Skeletal muscle tissue (tissue), 4 donors: Measurements from ENCODE around the gene VPS51. TPM values are rescaled to one million over a fixed set of nuclear protein-coding genes. Genes with fewer than 3 reads are reported as not detected.
A peak's percentile ranks its signal among the peaks of the same experiment; 100 is the strongest.
"Not testable (repeated sequence)": the region's sequence is repeated elsewhere in the genome, so short reads cannot be mapped to it uniquely, and the experiment has no call there.

Experiments
- H3K27ac ChIP-seq: one replicate; pipeline ENCODE4 v1.7.0; 2013; ENCODE audit warnings: mild to moderate bottlenecking, low read depth, low read length, inconsistent platforms
- H3K27me3 ChIP-seq, 3 donors: one replicate each; pipeline ENCODE4 v1.7.0; 2013; ENCODE audit warnings: low read length in 3 of 3; ENCODE audit not compliant: control insufficient read depth in 3 of 3, insufficient read depth in 3 of 3
- H3K36me3 ChIP-seq, 3 donors: one replicate each; pipeline ENCODE4 v1.7.0; 2013; ENCODE audit warnings: low read length in 3 of 3; ENCODE audit not compliant: control insufficient read depth in 3 of 3, insufficient read depth in 3 of 3
- H3K4me1 ChIP-seq, 3 donors: one replicate each; pipeline ENCODE4 v1.7.0; 2013; ENCODE audit warnings: low read length in 3 of 3, mild to moderate bottlenecking in 3 of 3; ENCODE audit not compliant: control insufficient read depth in 3 of 3, insufficient read depth in 3 of 3
- H3K4me3 ChIP-seq, 3 donors: one replicate each; pipeline ENCODE4 v1.7.0; 2013; ENCODE audit warnings: low read length in 3 of 3
- H3K9ac ChIP-seq, 3 donors: one replicate each; pipeline ENCODE4 v1.7.0; 2013; ENCODE audit warnings: low read length in 3 of 3, mild to moderate bottlenecking in 3 of 3, moderate library complexity in 2 of 3, low read depth in 1 of 3
- H3K9me3 ChIP-seq, 3 donors: one replicate each; pipeline ENCODE4 v1.7.0; 2013; ENCODE audit warnings: low read length in 3 of 3; ENCODE audit not compliant: control insufficient read depth in 3 of 3
- total RNA-seq: library from RNA; depleted of rRNA; stranded (reverse); fragments of >200 nt; gene quantifications from one replicate; pipeline ENCODE4 v1.2.3, GENCODE V29; 2014
- donor health status: Osteomylitis.

The VPS51 gene
- total RNA-seq, 1 donor from 2014 or later, result 166 TPM

DNA sequence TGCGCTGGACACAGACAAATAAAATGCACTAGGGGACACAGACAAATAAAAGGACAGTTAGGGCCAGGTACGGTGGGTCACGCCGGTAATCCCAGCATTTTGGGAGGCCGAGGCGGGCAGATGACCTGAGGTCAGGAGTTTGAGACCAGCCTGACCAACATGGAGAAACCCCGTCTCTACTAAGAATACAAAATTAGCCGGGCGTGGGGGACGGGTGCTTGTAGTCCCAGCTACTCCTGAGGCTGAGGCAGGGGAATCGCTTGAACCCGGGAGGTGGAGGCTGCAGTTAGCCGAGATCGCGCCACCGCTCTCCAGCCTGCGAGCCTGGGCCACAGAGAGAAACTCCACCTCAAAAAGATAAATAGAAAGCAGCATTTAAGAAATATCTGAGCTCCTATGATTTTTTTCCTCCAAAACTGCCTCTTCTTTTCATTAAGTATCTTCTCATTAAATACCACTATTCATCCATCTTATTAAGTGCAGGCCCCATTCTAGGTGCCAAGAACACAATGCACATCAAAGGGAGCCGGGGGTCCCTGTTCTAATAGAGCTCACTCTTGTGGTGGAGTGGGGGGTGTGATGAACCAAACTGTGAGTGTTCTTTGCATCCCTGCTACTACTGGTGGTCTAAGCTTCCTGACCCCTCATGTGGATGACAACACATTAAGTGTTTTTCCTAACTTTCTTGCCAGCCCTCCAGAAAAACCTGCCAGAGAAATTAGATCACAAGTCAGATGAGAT lies 22.3 kb downstream of the VPS51 start:
- Histone ChIP-seq H3K4me1 (peaks cover 33 to 69% (median 50%) of the 10 kb centered on the region in 3 donors), H3K9ac (peak overlapping the region in 1 of 3 donors; percentile 50), H3K36me3 (peaks cover 30 to 35% (median 32%) of the 10 kb centered on the region in 3 donors), H3K4me3 (peak overlapping the region in 1 of 3 donors; percentile 9), H3K27me3 (no peaks in the 10 kb centered on the region), H3K9me3 (no peaks in the 10 kb centered on the region), H3K27ac (peak overlapping the region; percentile 52)

DNA sequence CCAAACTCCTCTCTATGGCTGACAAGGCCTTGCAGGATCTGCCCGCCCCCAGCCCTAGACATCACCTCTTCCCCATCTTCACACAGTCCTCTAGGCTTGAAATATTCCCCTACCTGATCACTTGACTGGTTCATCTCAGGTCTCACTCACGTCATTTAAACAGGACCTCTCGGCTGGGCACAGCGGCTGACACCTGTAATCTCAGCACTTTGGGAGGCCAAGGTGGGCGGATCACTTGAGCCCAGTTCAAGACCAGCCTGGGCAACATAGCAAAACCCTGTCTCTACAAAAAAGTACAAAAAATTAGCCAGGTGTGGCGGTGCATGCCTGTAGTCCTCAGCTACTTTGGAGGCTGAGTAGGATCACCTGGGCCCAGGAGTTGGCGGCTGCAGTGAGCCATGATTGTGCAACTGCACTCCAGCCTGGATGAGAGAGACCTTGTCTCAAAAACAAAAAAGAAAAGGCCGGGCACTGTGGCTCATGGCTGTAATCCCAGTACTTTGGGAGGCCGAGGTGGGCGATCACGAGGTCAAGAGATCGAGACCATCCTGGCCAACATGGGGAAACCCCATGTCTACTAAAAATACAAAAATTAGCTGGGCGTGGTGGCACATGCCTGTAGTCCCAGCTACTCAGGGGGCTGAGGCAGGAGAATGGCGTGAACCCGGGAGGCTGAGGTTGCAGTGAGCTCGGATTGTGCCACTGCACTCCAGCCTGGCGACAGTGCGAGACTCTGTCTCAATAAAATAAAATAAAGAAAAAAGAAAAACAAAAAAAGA lies 23.1 kb downstream of the VPS51 start:
- H3K27ac ChIP-seq, result not testable (repeated sequence)

DNA sequence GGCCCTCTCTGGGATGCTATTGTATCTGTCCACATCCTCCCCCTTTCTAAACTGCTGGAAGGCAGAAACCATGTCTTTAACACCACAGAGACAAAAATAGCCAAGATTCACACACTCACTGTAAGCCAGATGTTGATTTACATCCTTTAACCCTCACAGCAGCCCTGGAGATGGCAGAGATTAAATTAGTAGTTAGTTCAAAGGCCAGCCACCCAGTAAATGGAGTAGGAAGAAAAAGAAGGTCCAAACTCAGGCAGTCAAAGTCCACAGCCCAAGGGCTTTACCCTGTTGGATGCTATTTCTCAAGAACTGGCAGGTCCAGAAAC lies 23.6 kb downstream of the VPS51 start:
- H3K36me3 ChIP-seq, result peaks cover 32 to 38% (median 33%) of the 10 kb centered on the region in 3 donors
- H3K4me1 ChIP-seq, result peaks cover 33 to 60% (median 42%) of the 10 kb centered on the region in 3 donors
- H3K27ac ChIP-seq, result no peak overlapping the region
- no peaks in the 10 kb centered on the region for H3K9me3 ChIP-seq
- H3K4me3 ChIP-seq, result no peak overlapping the region
- no peak overlapping the region for H3K9ac ChIP-seq
- no peaks in the 10 kb centered on the region for H3K27me3 ChIP-seq

More for the DNA sequence above, 23.1 kb downstream of the VPS51 start:
- Histone ChIP-seq H3K9ac (peak overlapping the region in 1 of 3 donors; percentile 25), H3K36me3 (peaks cover 30 to 35% (median 32%) of the 10 kb centered on the region in 3 donors), H3K4me1 (peaks cover 33 to 65% (median 44%) of the 10 kb centered on the region in 3 donors)
- H3K4me3 ChIP-seq, H3K9me3 ChIP-seq, H3K27me3 ChIP-seq: not testable (repeated sequence)

DNA sequence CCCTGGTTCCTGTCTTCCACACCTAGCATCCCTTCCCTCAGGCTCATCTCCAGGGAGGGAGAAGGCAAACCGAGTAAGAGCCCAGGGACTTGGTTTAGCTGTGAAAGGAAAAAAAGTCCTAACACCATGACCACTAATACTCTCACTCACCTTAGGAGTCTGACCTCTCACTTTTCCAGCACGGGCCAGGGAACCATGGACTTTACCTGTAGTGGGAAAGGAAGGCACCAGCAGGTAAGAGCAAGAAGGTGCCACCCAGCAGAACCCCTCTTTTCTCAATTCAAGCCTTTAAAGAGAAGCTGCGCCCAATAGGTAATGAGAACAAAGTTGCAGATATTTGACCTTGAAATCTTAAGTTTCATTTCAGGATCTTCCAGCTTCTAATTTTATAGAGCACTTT lies 24.8 kb downstream of the VPS51 start:
- peak overlapping the region; percentile 95 to 98 (median 97) for H3K9ac ChIP-seq
- peaks cover 38 to 46% (median 43%) of the 10 kb centered on the region in 3 donors for H3K36me3 ChIP-seq
- no peaks in the 10 kb centered on the region for H3K27me3 ChIP-seq
- H3K9me3 ChIP-seq, result no peaks in the 10 kb centered on the region
- H3K4me3 ChIP-seq, result peak overlapping the region; percentile 1 to 99 (median 88)
- peaks cover 31 to 50% (median 34%) of the 10 kb centered on the region in 3 donors for H3K4me1 ChIP-seq
- H3K27ac ChIP-seq, result peak overlapping the region; percentile 91

DNA sequence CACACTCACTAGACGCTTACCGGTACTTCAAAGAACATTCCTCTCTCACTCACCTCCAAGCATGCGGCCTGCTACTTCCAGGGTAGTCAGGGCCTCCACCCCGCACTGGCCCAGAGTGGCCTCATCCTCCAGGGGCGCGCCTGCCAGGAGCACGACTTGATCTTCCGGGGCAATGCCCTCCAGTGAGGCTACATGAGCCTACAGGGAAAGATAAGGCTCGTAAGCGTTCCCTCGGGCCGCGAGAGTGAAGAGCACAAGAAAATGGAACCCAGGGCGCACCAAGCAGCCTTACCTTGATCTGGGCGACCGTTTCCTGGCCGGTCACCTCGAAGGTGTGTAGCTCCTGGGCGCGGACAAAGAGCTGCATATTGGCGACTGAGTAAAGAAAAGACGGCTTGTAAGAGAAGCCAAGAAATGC lies 25.4 kb downstream of the VPS51 start:
- Histone ChIP-seq H3K9me3 (no peaks in the 10 kb centered on the region), H3K27me3 (no peaks in the 10 kb centered on the region), H3K27ac (peak overlapping the region; percentile 91), H3K4me1 (peaks cover 24 to 44% (median 28%) of the 10 kb centered on the region in 3 donors), H3K9ac (peak overlapping the region; percentile 95 to 98 (median 97)), H3K4me3 (peak overlapping the region; percentile 88 to 99 (median 99)), H3K36me3 (peaks cover 43 to 48% (median 48%) of the 10 kb centered on the region in 3 donors)

DNA sequence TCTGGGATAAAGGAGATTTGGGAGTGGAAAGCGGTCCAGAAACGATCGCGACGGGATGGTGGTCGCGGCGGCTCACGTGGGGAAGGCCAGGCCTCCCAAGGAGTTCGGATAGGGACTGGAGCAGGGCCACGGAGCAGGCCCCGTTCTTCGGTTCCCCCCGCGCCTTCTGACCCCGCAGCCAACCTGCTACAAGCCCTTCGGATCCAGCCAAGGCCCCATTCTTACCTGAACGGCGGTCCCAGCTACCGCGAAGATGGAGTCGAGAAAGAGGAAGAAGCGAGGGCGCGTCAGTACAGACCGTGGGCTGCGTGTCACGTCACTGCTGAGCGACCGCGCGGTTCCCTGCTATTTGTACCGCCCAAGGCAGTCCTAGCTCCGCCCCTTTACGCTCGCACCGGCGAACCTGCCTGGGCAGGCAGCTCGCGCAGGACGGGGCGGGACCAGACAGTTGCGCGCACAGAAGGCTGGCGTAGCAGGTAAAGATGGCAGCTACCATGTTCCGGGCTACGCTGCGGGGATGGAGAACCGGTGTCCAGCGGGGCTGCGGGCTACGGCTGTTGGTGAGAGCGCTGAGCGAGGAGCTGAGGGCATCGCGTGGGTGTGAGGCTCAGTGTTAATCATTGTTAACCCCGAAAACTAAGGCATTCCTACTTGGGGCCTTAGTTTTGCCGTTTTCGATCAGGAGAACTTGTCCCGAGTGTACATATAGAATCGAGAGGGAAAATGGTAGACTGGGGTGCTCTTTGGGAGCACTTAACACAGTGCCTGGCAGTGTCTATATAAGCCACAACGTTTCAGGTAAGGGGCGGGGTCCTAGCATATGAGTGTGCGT lies 26.1 kb downstream of the VPS51 start, which contains the start of the genes FAU and MRPL49:
TSS of gene FAU (minus strand) at position 270 of the 832 bp plus-strand sequence. CDS start 321 bp downstream, outside the sequence.
TSS of gene MRPL49 (plus strand) at position 457 of the 832 bp plus-strand sequence. CDS start at position 483, 26 bp downstream.
- Histone ChIP-seq H3K27me3 (no peaks in the 10 kb centered on the region), H3K4me3 (peak within 1 kb of the TSS; percentile 88 to 99 (median 99)), H3K9ac (peak within 1 kb of the TSS; percentile 95 to 98 (median 97)), H3K36me3 (peaks cover 49 to 54% (median 54%) of the 10 kb centered on the region in 3 donors), H3K9me3 (no peaks in the 10 kb centered on the region), H3K27ac (peak within 1 kb of the TSS; percentile 91), H3K4me1 (peaks cover 20 to 38% (median 22%) of the 10 kb centered on the region in 3 donors)

DNA sequence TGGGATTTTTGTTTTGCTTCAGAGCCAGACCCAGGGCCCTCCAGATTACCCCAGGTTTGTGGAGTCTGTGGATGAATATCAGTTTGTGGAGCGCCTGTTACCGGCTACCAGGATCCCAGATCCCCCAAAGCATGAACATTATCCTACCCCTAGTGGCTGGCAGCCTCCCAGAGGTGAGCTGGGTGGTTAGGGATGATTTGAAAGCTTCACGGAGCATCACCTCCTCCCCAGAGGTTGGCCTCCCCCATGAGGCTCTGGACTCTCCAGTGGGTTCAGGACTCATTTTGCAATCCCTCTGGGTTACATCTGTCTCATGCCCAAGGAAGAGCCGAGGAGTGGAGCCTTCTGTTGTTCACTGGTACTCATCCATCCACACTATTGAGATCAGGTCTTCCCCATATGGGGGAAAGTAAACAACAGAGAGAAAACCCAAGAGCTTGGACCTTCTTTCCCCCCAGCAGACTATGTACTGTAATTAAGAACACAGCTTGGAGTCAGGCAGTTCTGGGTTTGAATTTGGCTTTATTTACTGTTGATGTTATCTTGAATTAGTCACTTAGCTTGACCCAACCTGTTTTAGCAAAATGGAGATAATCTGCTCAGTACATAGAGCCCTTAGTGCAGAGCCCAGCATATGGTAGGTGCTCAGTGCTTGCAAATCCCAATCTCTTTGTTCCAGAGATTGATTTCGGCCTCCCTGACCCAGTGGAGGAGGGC lies 28.6 kb downstream of the VPS51 start:
- H3K27me3 ChIP-seq, result no peaks in the 10 kb centered on the region
- peaks cover 16 to 27% (median 19%) of the 10 kb centered on the region in 3 donors for H3K4me1 ChIP-seq
- no peak overlapping the region for H3K9ac ChIP-seq
- no peak overlapping the region for H3K4me3 ChIP-seq
- H3K36me3 ChIP-seq, result peaks cover 66 to 67% (median 66%) of the 10 kb centered on the region in 3 donors
- H3K27ac ChIP-seq, result no peak overlapping the region
- no peaks in the 10 kb centered on the region for H3K9me3 ChIP-seq

- Histone ChIP-seq H3K27me3 (no peaks in the 10 kb centered on the region), H3K4me3 (no peak overlapping the region), H3K9ac (no peak overlapping the region), H3K4me1 (peaks cover 16 to 31% (median 17%) of the 10 kb centered on the region in 3 donors), H3K27ac (no peak overlapping the region), H3K9me3 (no peaks in the 10 kb centered on the region), H3K36me3 (peaks cover 66 to 67% (median 66%) of the 10 kb centered on the region in 3 donors)
Measured at GRCh38 chr11:65125197-65126056, 29.4 kb downstream of the VPS51 start.
